Activated naive CD8-positive, alpha-beta T cell treated with anti-CD3 and anti-CD28 coated beads, Interleukin-2, amount 50 U/mL, for 24 hours (primary cell): Measurements from ENCODE around the gene DNAJB6.

Source experiments
- ATAC-seq: fragments of 150-1000 bp; cut with Tn5 transposase; one replicate; pipeline ENCODE4 v1.10.0; 2021
- DNase-seq: peaks from one replicate; pipeline ENCODE4 v3.0.0; 2021
- H3K27ac Mint-ChIP-seq: one replicate; pipeline ENCODE4 v1.8.0; 2021; ENCODE audit warnings: mild to moderate bottlenecking, mixed read lengths
- H3K27me3 Mint-ChIP-seq: one replicate; pipeline ENCODE4 v1.8.0; 2021; ENCODE audit warnings: mixed read lengths
- H3K36me3 Mint-ChIP-seq: one replicate; pipeline ENCODE4 v1.8.0; 2021; ENCODE audit warnings: low read depth, mixed read lengths
- H3K4me1 Mint-ChIP-seq: one replicate; pipeline ENCODE4 v1.8.0; 2021; ENCODE audit warnings: mixed read lengths
- H3K4me3 Mint-ChIP-seq: one replicate; pipeline ENCODE4 v1.8.0; 2021; ENCODE audit warnings: mild to moderate bottlenecking, moderate library complexity, mixed read lengths
- H3K9me3 Mint-ChIP-seq: one replicate; pipeline ENCODE4 v1.8.0; 2021; ENCODE audit warnings: mixed read lengths

DNAJB6 gene

GRCh38 chr7:157411580-157411979 lies 74.8 kb downstream of the DNAJB6 start:
- peak overlapping the region; percentile 84 for H3K27ac Mint-ChIP-seq
- peak overlapping the region; percentile 17 for H3K4me3 Mint-ChIP-seq
- peaks cover 17% of the 10 kb centered on the region for H3K36me3 Mint-ChIP-seq
- H3K9me3 Mint-ChIP-seq, result no peaks in the 10 kb centered on the region
- DNase-seq (peak; percentile 31), ATAC-seq (peak; percentile 43)
- H3K27me3 Mint-ChIP-seq, result no peaks in the 10 kb centered on the region
- H3K4me1 Mint-ChIP-seq, result peaks cover 15% of the 10 kb centered on the region

DNA sequence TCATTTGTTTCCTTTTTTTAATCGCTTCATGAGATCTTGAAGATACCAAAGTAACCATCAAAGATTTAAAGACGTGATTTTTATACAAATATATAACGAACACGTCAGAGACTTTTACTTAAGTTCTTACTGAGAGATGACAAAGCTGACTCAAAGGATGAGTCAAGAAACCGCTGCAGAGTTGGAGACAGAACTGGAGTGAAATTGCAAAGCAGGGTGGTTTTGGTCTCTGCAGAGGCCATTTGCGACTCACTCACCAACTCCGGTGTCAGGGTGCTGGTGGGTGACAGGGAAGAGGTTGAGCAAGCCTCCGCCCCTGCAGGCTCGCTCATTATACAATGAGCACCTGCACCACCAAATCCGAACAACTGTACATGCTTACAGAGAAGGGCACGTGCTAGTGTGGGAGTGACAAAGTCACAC lies 75.2 kb downstream of the DNAJB6 start:
- ATAC-seq (peak; percentile 92), DNase-seq (peak; percentile 44)
- Mint-ChIP-seq H3K36me3 (peaks cover 19% of the 10 kb centered on the region), H3K27me3 (no peaks in the 10 kb centered on the region), H3K4me1 (peaks cover 15% of the 10 kb centered on the region), H3K9me3 (no peaks in the 10 kb centered on the region), H3K27ac (peak overlapping the region; percentile 84), H3K4me3 (peak overlapping the region; percentile 3)

GRCh38 chr7:157412491-157413180 lies 75.8 kb downstream of the DNAJB6 start:
- Mint-ChIP-seq H3K4me1 (peaks cover 15% of the 10 kb centered on the region), H3K27me3 (no peaks in the 10 kb centered on the region), H3K4me3 (no peak overlapping the region), H3K9me3 (no peaks in the 10 kb centered on the region), H3K36me3 (peaks cover 22% of the 10 kb centered on the region), H3K27ac (no peak overlapping the region)
- DNase-seq (no peak), ATAC-seq (no peak)

DNA sequence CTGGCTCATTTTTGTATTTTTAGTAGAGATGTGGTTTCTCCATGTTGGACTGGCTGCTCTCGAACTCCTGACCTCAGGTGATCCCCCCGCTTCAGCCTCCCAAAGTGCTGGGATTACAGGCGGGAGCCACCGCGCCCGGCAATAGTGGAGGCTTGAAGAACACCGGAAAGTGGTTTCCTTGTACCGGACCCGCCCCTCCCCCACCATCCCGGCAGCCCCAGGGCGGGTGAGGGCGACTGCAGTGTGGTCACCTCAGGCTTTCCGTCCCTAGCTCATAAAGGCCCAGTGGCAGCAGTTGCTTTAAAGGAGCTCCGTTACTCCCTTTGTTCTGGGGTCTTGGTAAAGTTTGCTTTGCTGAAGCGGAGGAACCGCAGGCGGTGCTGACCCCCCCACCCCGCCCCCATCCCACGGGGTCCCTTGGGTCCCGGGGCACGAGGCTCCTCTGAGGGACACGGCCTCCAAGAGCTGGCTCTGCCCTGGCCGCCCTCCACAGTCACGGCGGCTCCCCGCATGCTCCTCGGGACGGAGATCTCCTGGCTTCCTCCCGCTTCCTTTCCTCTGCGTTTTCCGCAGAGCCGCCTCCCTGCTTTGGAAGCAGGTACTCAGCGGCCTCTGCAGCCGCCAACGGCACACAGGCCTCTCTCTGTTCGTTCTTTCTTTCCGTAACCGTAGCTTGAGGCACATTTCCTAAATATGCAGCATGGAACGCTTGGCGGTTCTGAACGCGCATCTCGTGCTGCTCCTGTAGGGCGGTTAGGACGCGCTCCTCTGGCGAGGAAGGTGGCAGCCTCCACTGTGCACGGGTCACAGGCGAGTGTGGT lies 77.3 kb downstream of the DNAJB6 start:
- DNase-seq, result no peak
- Mint-ChIP-seq H3K27ac (no peak overlapping the region), H3K4me3 (no peak overlapping the region), H3K4me1 (peaks cover 15% of the 10 kb centered on the region), H3K27me3 (no peaks in the 10 kb centered on the region), H3K36me3 (peaks cover 22% of the 10 kb centered on the region), H3K9me3 (no peaks in the 10 kb centered on the region)
- ATAC-seq, result no peak

DNA sequence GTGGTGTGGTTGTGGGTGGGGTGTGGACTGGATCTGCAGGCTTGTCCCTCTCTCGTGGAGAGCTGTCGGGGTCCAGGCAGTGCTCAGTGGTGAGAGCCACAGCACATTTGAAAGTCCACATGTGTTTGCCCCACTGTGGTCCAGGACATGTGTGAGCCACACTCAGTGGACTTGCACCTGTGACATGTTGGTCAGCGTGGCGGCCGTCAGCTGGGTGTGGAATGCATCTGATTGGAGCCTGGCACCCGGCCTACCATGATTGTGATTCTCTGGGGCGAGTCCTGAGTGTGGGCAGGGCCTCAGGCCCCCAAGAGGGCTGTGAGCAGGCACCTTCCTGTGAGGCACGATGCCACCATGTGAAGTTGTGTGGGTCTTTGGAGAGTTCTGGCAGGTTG lies 77.9 kb downstream of the DNAJB6 start:
- peaks cover 15% of the 10 kb centered on the region for H3K4me1 Mint-ChIP-seq
- DNase-seq (no peak), ATAC-seq (no peak)
- no peaks in the 10 kb centered on the region for H3K27me3 Mint-ChIP-seq
- H3K36me3 Mint-ChIP-seq, result peaks cover 22% of the 10 kb centered on the region
- H3K4me3 Mint-ChIP-seq, result no peak overlapping the region
- H3K9me3 Mint-ChIP-seq, result no peaks in the 10 kb centered on the region
- H3K27ac Mint-ChIP-seq, result no peak overlapping the region

- Mint-ChIP-seq H3K36me3 (peaks cover 20% of the 10 kb centered on the region), H3K4me3 (no peak overlapping the region), H3K4me1 (peaks cover 15% of the 10 kb centered on the region), H3K9me3 (no peaks in the 10 kb centered on the region), H3K27me3 (no peaks in the 10 kb centered on the region), H3K27ac (no peak overlapping the region)
- no peak for ATAC-seq
- DNase-seq, result no peak
These were observed 78.7 kb downstream of the DNAJB6 start for GRCh38 chr7:157415486-157415885.

DNA sequence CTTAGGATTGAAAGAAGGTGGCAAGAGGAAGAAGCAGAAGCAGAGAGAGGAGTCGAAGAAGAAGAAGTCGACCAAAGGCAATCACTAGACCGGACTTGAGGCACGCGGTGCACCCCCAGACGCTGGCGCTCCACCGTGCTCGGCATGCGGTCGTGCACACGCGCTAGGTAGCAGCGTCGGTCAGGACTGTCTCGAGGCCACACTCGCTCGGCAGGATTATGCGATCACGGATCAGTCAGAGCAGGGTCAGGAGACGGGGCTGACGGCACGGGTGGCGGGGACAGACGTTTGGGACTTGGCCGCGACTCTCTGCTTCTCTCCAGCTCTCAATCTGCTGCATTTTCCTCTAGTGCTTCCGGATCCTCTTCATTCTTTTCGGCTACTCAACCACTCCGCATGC lies 79.2 kb downstream of the DNAJB6 start:
- Mint-ChIP-seq H3K27me3 (no peaks in the 10 kb centered on the region), H3K9me3 (no peaks in the 10 kb centered on the region), H3K36me3 (peaks cover 20% of the 10 kb centered on the region), H3K27ac (no peak overlapping the region), H3K4me1 (peaks cover 13% of the 10 kb centered on the region), H3K4me3 (no peak overlapping the region)
- ATAC-seq (no peak), DNase-seq (no peak)

DNA sequence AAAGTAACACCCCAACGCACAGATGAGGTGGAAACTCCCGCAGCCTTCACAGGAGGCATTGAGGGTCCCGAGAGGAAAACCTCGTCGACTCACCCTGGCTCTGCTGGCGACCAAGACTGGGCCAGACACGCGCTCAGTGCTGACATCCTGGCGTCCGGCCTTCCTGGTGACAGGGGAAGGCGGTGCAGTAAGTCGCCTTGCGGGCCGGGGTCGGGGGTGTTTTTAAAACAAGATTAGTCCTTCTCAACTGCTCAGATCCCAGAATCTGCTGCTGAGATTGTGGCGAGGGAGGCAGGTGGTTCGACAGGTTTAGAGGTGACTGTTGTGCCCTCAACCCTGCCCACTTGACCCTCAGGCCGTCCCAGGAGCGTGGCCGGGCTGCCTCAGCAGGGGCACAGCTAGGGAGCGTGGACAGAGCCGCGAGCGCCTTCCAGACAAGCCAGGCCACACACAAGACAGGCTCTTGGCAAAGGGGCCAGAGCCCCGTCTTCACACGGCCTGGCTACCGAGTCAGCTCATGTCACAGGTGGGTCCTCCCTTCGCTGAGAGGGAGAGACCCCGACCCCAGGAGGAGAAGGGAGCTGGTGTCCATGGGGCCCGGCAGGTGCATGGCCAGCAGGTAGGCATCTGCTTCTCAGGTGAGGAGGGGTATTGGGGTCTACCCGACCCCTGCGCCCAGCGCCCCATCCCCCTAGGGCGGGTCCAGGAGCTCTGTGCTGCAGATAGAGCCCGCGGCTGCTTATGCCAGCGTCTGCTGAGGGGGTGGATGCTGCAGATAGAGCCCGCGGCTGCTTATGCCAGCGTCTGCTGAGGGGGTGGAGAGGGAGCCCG lies 81.6 kb downstream of the DNAJB6 start:
- H3K27me3 Mint-ChIP-seq, result no peaks in the 10 kb centered on the region
- H3K36me3 Mint-ChIP-seq, result peaks cover 17% of the 10 kb centered on the region
- no peak for ATAC-seq

GRCh38 chr7:157419035-157419293 lies 82.2 kb downstream of the DNAJB6 start:
- Mint-ChIP-seq H3K4me3 (no peak overlapping the region), H3K27me3 (no peaks in the 10 kb centered on the region), H3K36me3 (peaks cover 17% of the 10 kb centered on the region), H3K4me1 (no peaks in the 10 kb centered on the region), H3K9me3 (no peaks in the 10 kb centered on the region), H3K27ac (no peak overlapping the region)
- DNase-seq (no peak), ATAC-seq (no peak)

More for the DNA sequence above, 81.6 kb downstream of the DNAJB6 start:
- Mint-ChIP-seq H3K9me3 (no peaks in the 10 kb centered on the region), H3K27ac (no peak overlapping the region), H3K4me1 (no peaks in the 10 kb centered on the region), H3K4me3 (no peak overlapping the region)
- DNase-seq, result no peak

GRCh38 chr7:157422279-157422678 lies 85.5 kb downstream of the DNAJB6 start:
- Mint-ChIP-seq H3K36me3 (peaks cover under 1% of the 10 kb centered on the region), H3K4me3 (no peak overlapping the region), H3K9me3 (no peaks in the 10 kb centered on the region), H3K4me1 (no peaks in the 10 kb centered on the region), H3K27ac (no peak overlapping the region), H3K27me3 (no peaks in the 10 kb centered on the region)
- DNase-seq, result no peak
- ATAC-seq, result no peak

- H3K4me1 Mint-ChIP-seq, result no peaks in the 10 kb centered on the region
- DNase-seq (no peak), ATAC-seq (no peak)
- H3K9me3 Mint-ChIP-seq, result no peaks in the 10 kb centered on the region
- H3K27me3 Mint-ChIP-seq, result no peaks in the 10 kb centered on the region
- no peak overlapping the region for H3K27ac Mint-ChIP-seq
- no peaks in the 10 kb centered on the region for H3K36me3 Mint-ChIP-seq
- H3K4me3 Mint-ChIP-seq, result no peak overlapping the region
These were observed 86.5 kb downstream of the DNAJB6 start for GRCh38 chr7:157423348-157423747.

DNA sequence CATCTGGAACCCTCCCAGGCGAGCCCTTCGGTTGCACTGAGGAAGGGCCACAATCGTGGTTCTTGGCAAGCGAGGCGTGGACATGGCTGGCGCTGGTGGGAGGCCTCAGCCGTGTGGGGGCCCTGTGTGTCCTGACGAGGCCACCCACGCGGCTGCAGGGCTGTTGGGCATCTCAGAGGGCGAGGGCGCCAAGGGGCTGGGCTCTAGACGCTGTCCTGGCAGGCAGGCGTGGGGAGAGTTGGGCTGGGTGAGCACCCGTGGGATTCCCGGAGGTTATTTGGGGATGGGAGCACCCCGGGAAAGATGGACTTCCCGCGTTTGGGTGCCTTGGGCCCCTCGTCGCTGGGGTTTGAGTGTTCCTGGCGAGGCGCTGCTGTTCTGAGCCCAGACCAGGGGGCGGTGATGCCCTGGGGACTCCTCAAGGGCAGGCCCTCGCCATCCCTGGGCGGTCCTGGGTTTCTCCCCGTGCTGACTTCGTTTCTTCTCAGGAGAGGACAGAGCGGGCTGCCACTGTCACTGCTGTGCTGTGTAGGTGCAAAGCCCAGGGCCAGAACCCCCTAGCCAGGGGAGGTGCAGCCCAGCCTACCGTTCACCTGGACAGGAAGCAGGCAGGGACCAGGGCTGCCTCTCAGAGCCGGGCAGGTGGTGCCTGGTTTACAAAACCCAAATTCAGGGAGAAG lies 87.2 kb downstream of the DNAJB6 start:
- no peak overlapping the region for H3K4me3 Mint-ChIP-seq
- DNase-seq, result no peak
- no peak overlapping the region for H3K27ac Mint-ChIP-seq
- H3K9me3 Mint-ChIP-seq, result no peaks in the 10 kb centered on the region
- no peaks in the 10 kb centered on the region for H3K4me1 Mint-ChIP-seq
- H3K36me3 Mint-ChIP-seq, result no peaks in the 10 kb centered on the region
- no peak for ATAC-seq
- no peaks in the 10 kb centered on the region for H3K27me3 Mint-ChIP-seq

- Mint-ChIP-seq H3K4me3 (no peak overlapping the region), H3K36me3 (no peaks in the 10 kb centered on the region), H3K27ac (no peak overlapping the region), H3K4me1 (no peaks in the 10 kb centered on the region), H3K27me3 (no peaks in the 10 kb centered on the region), H3K9me3 (no peaks in the 10 kb centered on the region)
- DNase-seq (no peak), ATAC-seq (no peak)
These were observed 88.4 kb downstream of the DNAJB6 start for GRCh38 chr7:157425137-157425731.

DNA sequence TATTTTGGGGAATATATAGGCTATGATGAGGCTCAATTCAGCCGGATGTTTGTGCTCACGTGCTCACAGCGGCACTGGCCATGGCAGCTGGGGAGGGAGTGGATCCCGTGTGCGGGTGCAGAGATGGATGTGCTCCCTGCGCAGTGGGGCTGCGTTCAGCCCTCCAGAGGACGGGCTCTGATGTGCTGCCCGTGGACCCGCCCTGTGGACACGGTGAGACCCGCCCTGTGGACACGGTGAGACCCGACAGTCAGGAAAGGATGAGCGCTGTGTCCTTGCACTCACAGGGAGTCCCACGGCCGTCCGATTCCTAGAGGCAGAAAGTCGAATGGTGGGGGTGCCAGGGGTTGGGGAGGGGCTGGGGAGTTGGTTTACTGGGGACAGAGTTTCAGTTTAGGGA lies 89.0 kb downstream of the DNAJB6 start:
- no peaks in the 10 kb centered on the region for H3K36me3 Mint-ChIP-seq
- no peak overlapping the region for H3K27ac Mint-ChIP-seq
- no peaks in the 10 kb centered on the region for H3K27me3 Mint-ChIP-seq
- DNase-seq (no peak), ATAC-seq (no peak)
- no peaks in the 10 kb centered on the region for H3K4me1 Mint-ChIP-seq
- H3K4me3 Mint-ChIP-seq, result no peak overlapping the region
- no peaks in the 10 kb centered on the region for H3K9me3 Mint-ChIP-seq
